GM12801 (cell line): ENCODE measurements around the gene ASPSCR1.

Source experiments
- TF ChIP-seq, protein P1 (sequence below): IDR thresholded peaks from one replicate; pipeline ENCODE4 v1.5.1; 2011; ENCODE audit warnings: control low read depth; ENCODE audit not compliant: insufficient read length; ENCODE audit errors: extremely low read depth

The ASPSCR1 gene

GRCh38 chr17:81961087-81961511, 16.3 kb upstream of the ASPSCR1 start, which contains the start of gene NOTUM:
Gene NOTUM (minus strand): TSS chr17:81961187. CDS start chr17:81960909, 278 bp downstream.
- TF ChIP-seq, protein P1, sequence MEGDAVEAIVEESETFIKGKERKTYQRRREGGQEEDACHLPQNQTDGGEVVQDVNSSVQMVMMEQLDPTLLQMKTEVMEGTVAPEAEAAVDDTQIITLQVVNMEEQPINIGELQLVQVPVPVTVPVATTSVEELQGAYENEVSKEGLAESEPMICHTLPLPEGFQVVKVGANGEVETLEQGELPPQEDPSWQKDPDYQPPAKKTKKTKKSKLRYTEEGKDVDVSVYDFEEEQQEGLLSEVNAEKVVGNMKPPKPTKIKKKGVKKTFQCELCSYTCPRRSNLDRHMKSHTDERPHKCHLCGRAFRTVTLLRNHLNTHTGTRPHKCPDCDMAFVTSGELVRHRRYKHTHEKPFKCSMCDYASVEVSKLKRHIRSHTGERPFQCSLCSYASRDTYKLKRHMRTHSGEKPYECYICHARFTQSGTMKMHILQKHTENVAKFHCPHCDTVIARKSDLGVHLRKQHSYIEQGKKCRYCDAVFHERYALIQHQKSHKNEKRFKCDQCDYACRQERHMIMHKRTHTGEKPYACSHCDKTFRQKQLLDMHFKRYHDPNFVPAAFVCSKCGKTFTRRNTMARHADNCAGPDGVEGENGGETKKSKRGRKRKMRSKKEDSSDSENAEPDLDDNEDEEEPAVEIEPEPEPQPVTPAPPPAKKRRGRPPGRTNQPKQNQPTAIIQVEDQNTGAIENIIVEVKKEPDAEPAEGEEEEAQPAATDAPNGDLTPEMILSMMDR: no peak

DNA sequence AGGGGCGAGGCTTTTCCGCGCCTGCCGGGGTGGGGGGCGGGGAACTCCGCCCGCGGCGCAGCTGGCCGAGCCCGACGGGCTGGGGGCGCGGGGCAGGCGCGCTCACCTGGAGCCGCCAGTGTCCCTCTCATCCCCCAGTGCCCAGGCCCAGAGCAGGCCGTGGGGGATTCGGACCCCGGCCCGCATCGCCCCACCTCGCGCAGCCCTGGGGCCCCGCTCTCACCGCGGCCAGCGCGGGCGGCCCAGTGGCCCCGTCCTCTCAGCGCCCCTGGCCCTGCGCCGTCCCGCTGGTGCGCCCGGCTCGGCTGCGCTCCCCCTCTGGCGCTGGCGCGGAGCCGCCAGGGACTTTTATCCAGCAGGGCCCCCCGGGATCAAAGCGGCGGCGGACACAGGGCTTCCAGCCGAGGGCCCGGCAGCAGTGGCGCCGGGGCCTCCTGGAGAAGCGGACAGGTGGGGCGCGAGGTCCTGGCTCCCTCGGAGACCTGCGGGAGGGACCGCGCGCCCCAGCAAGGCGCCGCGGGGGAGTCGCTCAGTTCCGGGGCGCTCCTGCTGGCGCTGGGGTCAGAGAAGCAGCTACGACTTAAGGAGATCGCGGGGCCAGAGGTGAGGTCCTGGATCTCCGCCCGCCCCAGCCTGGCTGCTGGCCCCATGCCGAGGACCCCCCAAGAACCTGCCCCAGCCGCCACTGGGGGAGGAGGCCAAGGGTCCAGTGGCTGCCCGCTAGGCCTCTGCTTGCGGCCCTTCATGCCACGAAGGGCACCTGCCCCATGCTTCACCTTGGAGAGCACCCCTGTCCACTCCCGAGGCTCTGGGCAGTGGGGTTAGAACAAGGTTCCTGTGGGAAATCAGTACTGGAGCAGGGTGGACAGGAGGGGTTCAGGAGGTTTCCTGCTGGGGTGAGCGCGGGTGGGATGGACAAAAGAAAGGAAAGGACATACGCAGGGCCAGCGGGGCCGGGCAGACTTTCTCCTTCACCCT, 15.6 kb upstream of the ASPSCR1 start:
- TF ChIP-seq, protein P1: no peak

- TF ChIP-seq, protein P1: no peak
Measured at GRCh38 chr17:81962499-81963441, 14.7 kb upstream of the ASPSCR1 start.

GRCh38 chr17:81964081-81964849, 13.2 kb upstream of the ASPSCR1 start:
- TF ChIP-seq, protein P1: no peak

DNA sequence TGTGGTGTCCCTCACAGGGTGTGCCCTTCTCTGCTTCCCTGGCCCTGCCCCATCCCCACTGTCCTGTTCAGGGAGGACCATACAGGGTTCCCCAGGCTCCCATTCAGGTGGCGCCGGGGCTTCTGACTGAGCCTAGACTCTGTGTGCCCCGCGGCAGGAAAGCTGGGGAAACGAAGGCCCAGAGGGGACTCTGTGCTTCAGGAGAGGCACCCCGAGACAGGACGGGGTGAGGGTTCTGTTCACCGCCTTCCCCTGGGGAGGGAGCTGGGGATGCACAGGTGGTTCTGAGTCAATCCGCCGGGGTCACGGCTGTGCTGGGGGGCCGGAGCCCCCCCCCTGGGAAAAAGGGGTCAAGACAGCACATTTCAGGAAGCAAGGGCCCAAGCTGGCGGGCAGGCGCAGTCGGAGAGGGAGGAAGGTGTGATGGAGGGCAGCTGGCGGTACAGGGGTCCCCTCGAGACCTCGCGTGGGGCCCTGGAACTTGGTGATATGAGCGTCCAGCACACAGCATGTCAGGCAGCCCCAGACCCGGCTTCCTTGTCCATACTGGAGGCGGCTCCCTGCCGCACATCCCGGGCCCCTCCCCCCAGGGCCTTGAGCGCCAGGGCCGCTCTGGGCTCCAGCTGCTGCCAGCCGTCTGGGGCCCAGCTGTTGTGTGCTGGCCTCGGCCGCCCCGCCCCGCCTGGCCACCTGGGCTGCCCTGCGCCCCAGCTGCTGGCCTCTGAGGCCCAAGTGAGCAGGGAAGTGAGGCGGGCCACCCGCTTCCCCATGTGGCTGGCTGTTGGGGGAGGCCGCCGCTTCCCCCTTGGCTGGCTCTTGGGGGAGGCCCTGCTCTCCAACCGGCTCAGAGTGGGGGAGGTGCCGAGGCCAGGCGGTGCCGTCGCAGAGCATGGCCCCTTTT, 10.8 kb upstream of the ASPSCR1 start:
- TF ChIP-seq, protein P1: no peak

GRCh38 chr17:81967244-81967532, 10.2 kb upstream of the ASPSCR1 start:
- TF ChIP-seq, protein P1: no peak
